ENCODE results near the gene RNASE8.

- TF ChIP-seq EZH2 (IDR thresholded peaks at IDR 0.05; ENCODE audit: low read length, unreplicated experiment) (no peak), CTCF (conservative IDR thresholded peaks at IDR 0.05; ENCODE audit: low read depth, low read length) (no peak), EZH2phosphoT487 (IDR thresholded peaks at IDR 0.05; ENCODE audit: borderline replicate concordance, low read length) (no peak)
Measured at GRCh38 chr14:21077672-21078071, 20.1 kb downstream of the RNASE8 start.

Data from PC-3 (cell line).